ENCODE results near the gene MED27. TPM values are rescaled to one million over a fixed set of nuclear protein-coding genes. Genes with fewer than 3 reads are reported as not detected.

The MED27 gene
- total RNA-seq, 1 donor from 2014 or later = 13.7 TPM

GRCh38 chr9:131838530-131839280, 241.0 kb downstream of the MED27 start:
- DNase-seq (peak; percentile 29), ATAC-seq (ENCODE audit: poor library complexity) (no peak)
- intact Hi-C loops (cut with DNase I) = no loop called here

GRCh38 chr9:131837836-131838235, 241.8 kb downstream of the MED27 start:
- ATAC-seq (ENCODE audit: poor library complexity) = no peak
- intact Hi-C loops (cut with DNase I) = no loop called here

DNA sequence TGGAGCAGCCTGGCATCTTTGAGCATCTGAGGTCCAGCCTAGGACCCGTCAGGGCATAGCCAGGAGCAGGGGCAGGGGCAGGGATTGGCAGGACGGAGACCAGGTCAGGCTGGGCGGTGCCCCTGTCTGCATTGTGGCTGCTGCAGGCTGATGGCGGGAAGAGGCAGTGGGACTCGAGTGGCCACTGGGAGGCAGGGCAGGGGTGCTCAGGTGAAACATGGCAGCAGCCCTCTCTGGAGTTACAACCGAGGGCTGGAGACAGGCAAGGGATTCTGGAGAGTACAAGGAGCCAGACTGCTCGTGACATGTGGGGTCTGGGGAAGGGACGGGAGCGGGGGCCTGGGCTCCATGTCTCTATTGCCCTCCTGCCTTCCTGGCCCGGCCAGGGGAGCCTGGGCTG, 242.4 kb downstream of the MED27 start:
- ATAC-seq (ENCODE audit: poor library complexity) = peak; percentile 83
- intact Hi-C loops (cut with DNase I) = no loop called here
- peak; percentile 61 for DNase-seq

More at GRCh38 chr9:131837836-131838235, 241.8 kb downstream of the MED27 start:
- DNase-seq = peak; percentile 37

GRCh38 chr9:131836607-131837315, 242.9 kb downstream of the MED27 start:
- intact Hi-C loops (cut with DNase I) = no loop called here
- no peak for ATAC-seq (ENCODE audit: poor library complexity)
- DNase-seq = peak; percentile 23

DNA sequence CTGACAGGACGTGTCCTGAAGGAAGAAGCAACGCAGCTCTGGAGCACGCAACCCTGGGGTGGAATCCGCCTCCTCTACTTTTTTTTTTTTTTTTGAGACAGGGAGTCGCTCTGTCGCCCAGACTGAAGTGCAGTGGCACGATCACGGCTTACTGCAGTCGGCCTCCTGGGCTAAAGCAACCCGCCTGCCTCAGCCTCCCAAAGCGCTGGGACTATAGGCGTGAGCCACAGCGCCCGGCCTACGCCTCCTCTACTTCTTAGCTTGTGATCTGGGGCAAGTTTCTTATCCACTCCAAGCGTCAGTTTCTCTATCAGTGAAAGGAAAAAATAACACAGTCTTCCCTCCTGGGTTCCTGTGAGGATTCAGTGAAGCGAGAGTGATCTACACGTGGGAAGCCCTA, 243.6 kb downstream of the MED27 start:
- intact Hi-C loops (cut with DNase I) = no loop called here
- ATAC-seq (ENCODE audit: poor library complexity) (no peak), DNase-seq (peak; percentile 31)

GRCh38 chr9:131835151-131835910, 244.3 kb downstream of the MED27 start:
- intact Hi-C loops (cut with DNase I) = no loop called here
- ATAC-seq (ENCODE audit: poor library complexity) (no peak), DNase-seq (peak; percentile 17)

- DNase-seq = peak; percentile 10
- no peak for ATAC-seq (ENCODE audit: poor library complexity)
- intact Hi-C loops (cut with DNase I) = no loop called here
Measured at GRCh38 chr9:131834721-131835120, 244.9 kb downstream of the MED27 start.

DNA sequence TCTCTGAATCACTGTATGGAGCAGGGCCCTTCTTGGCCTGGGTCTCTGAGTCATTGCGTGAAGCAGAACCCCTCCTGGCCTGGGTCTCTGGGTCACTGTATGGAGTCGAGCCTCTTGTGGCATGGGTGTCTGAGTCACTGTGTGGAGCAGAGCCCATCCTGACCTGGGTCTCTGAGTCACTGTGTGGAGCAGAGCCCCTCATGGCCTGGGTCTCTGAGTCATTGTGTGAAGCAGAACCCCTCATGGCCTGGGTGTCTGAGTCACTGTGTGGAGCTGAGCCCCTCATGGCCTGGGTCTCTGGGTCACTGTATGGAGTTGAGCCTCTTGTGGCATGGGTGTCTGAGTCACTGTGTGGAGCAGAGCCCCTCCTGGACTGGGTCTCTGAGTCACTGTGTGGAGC, 245.8 kb downstream of the MED27 start:
- ATAC-seq (ENCODE audit: poor library complexity) (no peak), DNase-seq (peak; percentile 19)
- intact Hi-C loops (cut with DNase I) = no loop called here

DNA sequence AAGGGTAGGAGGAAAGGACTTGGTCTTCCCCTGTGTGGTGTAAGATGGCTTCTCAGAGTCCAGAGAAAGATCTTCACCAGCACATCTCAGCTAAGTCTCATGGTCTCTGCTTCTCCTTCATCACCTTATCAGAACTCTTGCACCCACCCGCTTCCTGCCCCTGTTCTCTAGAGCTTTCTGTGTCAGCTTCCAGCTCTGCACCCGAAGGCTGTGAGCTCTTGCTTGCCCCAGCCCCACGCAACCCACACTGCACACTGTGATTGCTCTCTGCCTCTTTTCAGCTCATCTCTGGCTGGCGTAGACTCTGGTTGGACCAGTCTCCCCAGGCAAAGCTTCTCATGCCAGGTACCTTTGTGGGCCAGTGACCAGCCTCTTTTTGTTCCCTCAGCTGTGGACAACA, 246.6 kb downstream of the MED27 start:
- intact Hi-C loops (cut with DNase I) = no loop called here
- DNase-seq = peak; percentile 17
- no peak for ATAC-seq (ENCODE audit: poor library complexity)

DNA sequence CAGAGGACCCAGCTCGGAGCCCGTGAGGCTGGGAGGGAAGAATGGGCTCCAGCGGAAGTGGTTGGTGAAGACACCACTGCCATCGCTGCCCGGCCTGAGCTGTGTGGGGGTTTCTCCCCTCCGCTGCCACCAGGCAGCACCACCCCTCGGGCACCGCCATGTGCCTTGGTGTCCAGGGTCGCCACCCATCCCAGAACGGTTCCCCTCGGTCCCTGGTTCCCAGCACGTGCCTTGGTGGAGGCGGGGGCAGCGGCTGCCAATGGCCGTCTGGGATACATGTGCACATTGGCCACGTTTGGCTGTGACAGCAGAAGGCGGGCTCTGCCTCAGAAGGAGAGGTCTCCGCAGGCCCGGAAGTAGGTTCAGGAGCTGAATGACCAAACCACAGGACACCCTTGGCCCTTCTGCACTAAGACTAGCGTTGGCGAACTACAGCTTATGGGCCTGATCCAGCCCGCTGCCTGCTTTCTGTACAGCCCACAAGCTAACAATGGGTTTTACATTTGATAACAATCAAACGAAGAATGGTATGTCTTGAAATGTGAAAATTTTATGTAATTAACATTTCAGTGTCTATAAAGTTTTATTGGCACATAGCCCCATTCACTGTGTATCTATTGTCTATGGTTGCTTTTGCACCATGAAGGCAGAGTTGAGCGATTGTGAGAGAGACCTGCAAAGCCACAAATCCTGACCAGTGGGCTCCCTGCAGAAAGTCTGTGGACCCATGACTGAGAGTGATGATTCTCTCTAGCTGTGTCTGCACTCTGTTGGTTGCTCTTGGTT, 248.1 kb downstream of the MED27 start:
- ATAC-seq (ENCODE audit: poor library complexity) = no peak
- peak; percentile 34 for DNase-seq
- intact Hi-C loops (cut with DNase I) = no loop called here

DNA sequence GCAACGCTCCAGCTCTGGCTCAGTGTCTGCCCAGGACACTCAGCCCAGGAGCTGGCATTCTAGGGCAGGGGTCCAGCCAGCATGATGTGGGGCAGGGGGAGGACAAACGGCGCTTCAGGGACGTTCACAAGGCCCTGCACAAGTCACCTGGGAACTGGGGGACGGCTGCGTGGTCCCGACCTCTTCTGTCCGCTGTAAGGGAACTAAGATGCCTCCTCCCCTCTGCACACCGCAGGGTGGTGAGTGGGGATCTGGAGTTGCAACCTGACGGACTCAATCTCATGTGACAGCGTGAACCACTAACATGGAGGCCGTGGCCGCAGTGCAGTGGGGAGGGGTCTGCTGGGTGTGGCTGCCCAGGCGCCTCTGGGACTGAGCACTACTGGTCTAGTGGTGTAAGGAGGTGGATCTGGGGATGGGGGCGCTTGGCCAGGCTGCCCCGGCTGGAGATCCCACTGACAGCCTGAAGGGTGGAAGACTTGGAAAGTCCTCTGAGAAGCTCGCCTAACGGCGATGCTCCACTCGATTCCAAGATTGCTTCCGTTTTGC, 251.8 kb downstream of the MED27 start:
- DNase-seq = peak; percentile 16
- no peak for ATAC-seq (ENCODE audit: poor library complexity)
- intact Hi-C loops (cut with DNase I) = no loop called here

DNA sequence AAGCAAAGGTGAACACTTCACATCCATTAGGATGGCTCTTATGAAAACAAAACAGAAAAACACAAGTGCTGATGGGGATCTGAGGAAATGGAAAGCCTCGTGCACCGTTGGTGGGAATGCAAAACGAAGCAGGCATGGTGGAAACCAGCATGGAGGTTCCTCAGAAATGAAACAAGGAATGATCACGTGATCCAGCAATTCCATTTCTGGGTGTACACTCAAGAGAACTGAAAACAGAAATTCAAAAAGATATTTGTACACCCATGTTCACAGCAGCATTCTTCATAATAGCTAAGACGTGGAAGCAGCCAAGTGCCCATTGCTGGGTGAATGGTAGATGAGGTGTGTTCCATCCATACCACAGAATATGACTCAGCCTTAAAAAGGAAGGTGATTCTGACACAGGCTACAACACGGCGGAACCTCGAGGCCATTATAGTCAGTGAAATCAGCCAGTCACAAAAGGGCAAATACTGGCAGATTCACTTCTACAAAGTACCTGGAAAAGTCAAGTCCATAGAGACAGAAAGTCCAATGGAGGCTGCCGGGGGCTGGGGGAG, 252.6 kb downstream of the MED27 start:
- ATAC-seq (ENCODE audit: poor library complexity) = no peak
- no peak for DNase-seq
- intact Hi-C loops (cut with DNase I) = no loop called here

- intact Hi-C loops (cut with DNase I) = no loop called here
- no peak for ATAC-seq (ENCODE audit: poor library complexity)
- no peak for DNase-seq
Measured at GRCh38 chr9:131826053-131826452, 253.6 kb downstream of the MED27 start.

GRCh38 chr9:131824953-131825495, 254.6 kb downstream of the MED27 start:
- intact Hi-C loops (cut with DNase I) = no loop called here
- no peak for DNase-seq
- no peak for ATAC-seq (ENCODE audit: poor library complexity)

DNA sequence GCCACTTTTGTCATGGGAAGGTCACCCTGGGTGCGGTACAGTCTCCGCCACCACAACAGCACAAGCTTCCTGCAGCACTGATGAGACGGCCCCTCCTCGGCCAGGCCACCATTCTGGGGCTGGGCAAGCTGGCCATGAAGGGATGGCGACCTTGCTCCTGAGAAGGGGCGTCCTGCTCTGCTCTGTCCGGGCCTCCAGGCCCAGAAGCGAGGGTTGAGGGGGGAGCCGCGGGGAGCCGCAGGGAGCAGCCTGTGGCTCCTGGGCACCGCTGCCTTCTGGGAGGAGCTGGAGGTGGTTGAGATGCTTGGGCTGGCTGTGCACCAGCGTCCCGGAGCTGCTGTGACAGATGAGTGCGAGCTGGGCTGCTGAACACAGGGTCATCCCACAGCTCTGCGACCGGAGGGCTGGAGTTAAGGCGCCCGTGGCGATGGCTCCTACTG, 255.5 kb downstream of the MED27 start:
- ATAC-seq (ENCODE audit: poor library complexity) (no peak), DNase-seq (no peak)
- intact Hi-C loops (cut with DNase I) = no loop called here

GRCh38 chr9:131823701-131824146, 255.9 kb downstream of the MED27 start:
- intact Hi-C loops (cut with DNase I) = no loop called here
- DNase-seq = no peak
- ATAC-seq (ENCODE audit: poor library complexity) = no peak

DNA sequence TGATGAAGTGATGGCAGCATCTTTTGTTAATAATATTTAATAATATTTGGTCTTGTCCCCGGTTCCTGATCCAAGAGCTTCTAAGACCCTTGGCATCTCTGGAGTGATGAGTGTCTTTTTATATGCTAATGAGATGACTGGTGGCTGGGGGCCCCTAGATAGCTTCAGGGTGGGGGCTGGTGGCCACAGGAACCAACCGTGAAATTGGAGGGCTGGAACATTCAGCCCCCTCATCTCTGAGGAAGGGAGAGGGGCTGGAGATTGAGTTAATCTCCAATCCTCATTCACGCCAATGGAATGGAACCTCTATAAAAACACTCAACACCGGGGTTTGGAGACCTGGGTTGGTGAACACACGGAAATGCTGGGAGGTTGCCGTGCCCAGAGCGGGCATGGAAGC, 261.6 kb downstream of the MED27 start:
- no peak for ATAC-seq (ENCODE audit: poor library complexity)
- intact Hi-C loops (cut with DNase I) = no loop called here
- no peak for DNase-seq

DNA sequence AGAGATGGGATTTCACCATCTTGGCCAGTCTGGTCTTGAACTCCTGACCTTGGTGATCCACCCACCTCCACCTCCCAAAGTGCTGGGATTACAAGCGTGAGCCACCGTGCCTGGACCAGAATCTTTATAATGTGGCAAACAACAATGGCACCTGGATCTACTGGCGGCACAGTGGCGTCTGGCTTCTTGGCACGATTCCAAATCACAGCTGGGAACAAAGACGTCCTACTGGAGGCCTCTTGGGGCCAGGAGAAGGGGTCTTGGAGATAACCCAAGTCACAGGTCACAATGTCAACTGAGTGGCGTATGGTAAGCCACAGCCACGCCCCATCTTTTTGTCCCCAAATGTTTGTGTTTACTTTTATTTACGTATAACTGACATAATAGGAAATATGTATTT, 262.0 kb downstream of the MED27 start:
- DNase-seq (no peak), ATAC-seq (ENCODE audit: poor library complexity) (no peak)
- intact Hi-C loops (cut with DNase I) = no loop called here
